WERI-Rb-1 (cell line): Measurements from ENCODE around the gene HOXB3.

ENCODE experiments used
- DNase-seq: peaks from one replicate; pipeline ENCODE4 v3.0.0-alpha.2; 2020
- H3K27ac ChIP-seq: fragments of 250-450 bp; sonication (Bioruptor Pico); 2 replicates; pipeline ENCODE4 v1.5.1; 2020; ENCODE audit warnings: mild to moderate bottlenecking, moderate library complexity
- H3K27me3 ChIP-seq: fragments of 250-450 bp; sonication (Bioruptor Pico); 2 replicates; pipeline ENCODE4 v1.5.1; 2021; ENCODE audit warnings: mild to moderate bottlenecking, low read depth, moderate library complexity; ENCODE audit not compliant: insufficient read depth, severe bottlenecking
- H3K36me3 ChIP-seq: fragments of 250-450 bp; sonication (Bioruptor Pico); 2 replicates; pipeline ENCODE4 v1.5.1; 2020; ENCODE audit warnings: mild to moderate bottlenecking, moderate library complexity
- H3K4me3 ChIP-seq: 2 replicates; pipeline ENCODE4 v1.5.1; 2011; ENCODE audit warnings: low read depth, mild to moderate bottlenecking, control low read depth, low read length
- H3K9me3 ChIP-seq: fragments of 250-450 bp; sonication (Bioruptor Pico); 2 replicates; pipeline ENCODE4 v1.5.1; 2021; ENCODE audit warnings: mild to moderate bottlenecking, moderate library complexity; ENCODE audit not compliant: severe bottlenecking
- TF ChIP-seq, protein P1 (sequence below): IDR thresholded peaks from 2 replicates; pipeline ENCODE4 v1.5.1; 2011; ENCODE audit warnings: low read depth, mild to moderate bottlenecking, control low read depth, inconsistent platforms, low read length

The HOXB3 gene

GRCh38 chr17:48633266-48633677 is 43.2 kb upstream of the HOXB3 start:
- H3K27me3 ChIP-seq = peaks cover 98% of the 10 kb centered on the region
- H3K36me3 ChIP-seq = no peaks in the 10 kb centered on the region
- H3K4me3 ChIP-seq = no peak overlapping the region
- TF ChIP-seq, protein P1, sequence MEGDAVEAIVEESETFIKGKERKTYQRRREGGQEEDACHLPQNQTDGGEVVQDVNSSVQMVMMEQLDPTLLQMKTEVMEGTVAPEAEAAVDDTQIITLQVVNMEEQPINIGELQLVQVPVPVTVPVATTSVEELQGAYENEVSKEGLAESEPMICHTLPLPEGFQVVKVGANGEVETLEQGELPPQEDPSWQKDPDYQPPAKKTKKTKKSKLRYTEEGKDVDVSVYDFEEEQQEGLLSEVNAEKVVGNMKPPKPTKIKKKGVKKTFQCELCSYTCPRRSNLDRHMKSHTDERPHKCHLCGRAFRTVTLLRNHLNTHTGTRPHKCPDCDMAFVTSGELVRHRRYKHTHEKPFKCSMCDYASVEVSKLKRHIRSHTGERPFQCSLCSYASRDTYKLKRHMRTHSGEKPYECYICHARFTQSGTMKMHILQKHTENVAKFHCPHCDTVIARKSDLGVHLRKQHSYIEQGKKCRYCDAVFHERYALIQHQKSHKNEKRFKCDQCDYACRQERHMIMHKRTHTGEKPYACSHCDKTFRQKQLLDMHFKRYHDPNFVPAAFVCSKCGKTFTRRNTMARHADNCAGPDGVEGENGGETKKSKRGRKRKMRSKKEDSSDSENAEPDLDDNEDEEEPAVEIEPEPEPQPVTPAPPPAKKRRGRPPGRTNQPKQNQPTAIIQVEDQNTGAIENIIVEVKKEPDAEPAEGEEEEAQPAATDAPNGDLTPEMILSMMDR = no peak
- DNase-seq = no peak
- H3K27ac ChIP-seq = no peak overlapping the region
- H3K9me3 ChIP-seq = peaks cover 18% of the 10 kb centered on the region

- DNase-seq = no peak
- no peak overlapping the region for H3K4me3 ChIP-seq
- H3K36me3 ChIP-seq = no peaks in the 10 kb centered on the region
- TF ChIP-seq, protein P1 = no peak
- peaks cover 18% of the 10 kb centered on the region for H3K9me3 ChIP-seq
- no peak overlapping the region for H3K27ac ChIP-seq
- peaks cover 98% of the 10 kb centered on the region for H3K27me3 ChIP-seq
Observed at GRCh38 chr17:48632579-48633265, 42.7 kb upstream of the HOXB3 start.

DNA sequence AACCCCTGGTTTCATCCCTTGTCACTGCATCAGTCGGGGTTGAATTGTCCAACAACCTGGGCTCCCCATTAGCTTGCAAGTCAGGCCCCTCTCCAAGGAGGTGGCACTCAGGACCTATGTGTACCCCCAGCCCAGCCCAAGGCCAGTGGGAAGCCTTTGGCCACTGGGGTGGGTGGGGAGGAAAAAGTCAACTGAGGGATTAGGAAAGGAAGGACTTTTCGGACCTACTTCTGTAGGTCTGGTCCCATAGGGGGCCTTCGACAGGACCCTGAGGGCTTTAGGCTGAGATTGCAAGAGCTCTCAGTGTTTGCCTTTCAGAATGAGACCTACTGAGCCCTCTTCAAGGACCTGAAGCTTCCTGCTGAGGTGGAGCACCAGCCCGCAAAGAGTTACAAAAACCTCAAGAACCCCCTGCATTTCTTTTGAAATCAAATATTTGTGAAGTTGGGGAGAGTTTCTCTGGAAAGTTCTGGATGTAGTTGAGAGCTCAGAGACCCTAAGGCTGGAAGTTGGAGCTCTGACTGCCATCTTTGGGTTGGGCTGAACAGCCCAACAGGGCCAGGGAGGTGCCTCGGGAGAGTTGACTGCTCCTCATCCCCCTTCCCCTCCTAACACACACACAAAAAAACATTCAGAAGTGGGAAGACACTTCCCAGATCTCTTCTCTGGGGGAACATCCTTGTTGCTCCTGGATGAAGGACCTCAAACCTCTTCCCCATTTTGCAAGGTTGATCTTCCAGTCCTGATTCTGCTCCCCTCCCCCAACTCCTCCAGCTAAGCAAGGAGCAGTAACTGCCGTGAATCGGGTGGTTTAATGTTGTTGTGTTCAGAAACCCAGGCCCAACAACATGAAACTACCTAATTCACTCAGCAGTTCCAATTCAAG is 41.9 kb upstream of the HOXB3 start:
- Histone ChIP-seq H3K27ac (no peak overlapping the region), H3K9me3 (peaks cover 18% of the 10 kb centered on the region), H3K36me3 (no peaks in the 10 kb centered on the region), H3K27me3 (peaks cover 98% of the 10 kb centered on the region), H3K4me3 (no peak overlapping the region)
- TF ChIP-seq, protein P1 = no peak
- DNase-seq = no peak

- no peaks in the 10 kb centered on the region for H3K36me3 ChIP-seq
- TF ChIP-seq, protein P1 = no peak
- H3K4me3 ChIP-seq = no peak overlapping the region
- DNase-seq = peak; percentile 2
- H3K9me3 ChIP-seq = peaks cover 18% of the 10 kb centered on the region
- peaks cover 99% of the 10 kb centered on the region for H3K27me3 ChIP-seq
- H3K27ac ChIP-seq = no peak overlapping the region
Observed at GRCh38 chr17:48630925-48631692, 41.1 kb upstream of the HOXB3 start.

GRCh38 chr17:48630009-48630924 is 40.2 kb upstream of the HOXB3 start:
- DNase-seq = no peak
- Histone ChIP-seq H3K27me3 (peaks cover 99% of the 10 kb centered on the region), H3K27ac (no peak overlapping the region), H3K9me3 (peaks cover 18% of the 10 kb centered on the region), H3K4me3 (no peak overlapping the region), H3K36me3 (no peaks in the 10 kb centered on the region)
- TF ChIP-seq, protein P1 = no peak
